HEK293 (cell line): ENCODE measurements around the gene LRRC8C.

Experiments
- CTCF ChIP-seq: fragments of 450-650 bp; formaldehyde crosslinking; IDR thresholded peaks from 2 replicates; pipeline ENCODE4 v1.5.1; 2016; ENCODE audit warnings: missing biosample characterization, missing genetic modification characterization
- GLIS2 ChIP-seq: fragments of 450-650 bp; formaldehyde crosslinking; IDR thresholded peaks from 2 replicates; pipeline ENCODE4 v1.5.1; 2016; ENCODE audit warnings: missing biosample characterization, missing genetic modification characterization
- REST ChIP-seq: fragments of 450-650 bp; formaldehyde crosslinking; IDR thresholded peaks from 2 replicates; pipeline ENCODE4 v1.5.1; 2016; ENCODE audit warnings: missing biosample characterization, missing genetic modification characterization
- YY2 ChIP-seq: fragments of 450-650 bp; formaldehyde crosslinking; IDR thresholded peaks from 2 replicates; pipeline ENCODE4 v1.5.1; 2016; ENCODE audit warnings: missing biosample characterization, missing genetic modification characterization
- ZNF121 ChIP-seq: fragments of 450-650 bp; formaldehyde crosslinking; IDR thresholded peaks from 2 replicates; pipeline ENCODE4 v1.5.1; 2016; ENCODE audit warnings: missing biosample characterization, missing genetic modification characterization
- ZNF645 ChIP-seq: fragments of 450-650 bp; formaldehyde crosslinking; IDR thresholded peaks from 2 replicates; pipeline ENCODE4; 2016; ENCODE audit warnings: missing biosample characterization, missing genetic modification characterization

- TF ChIP-seq GLIS2 (tag by site-specific recombination) (no peak), CTCF (tag by site-specific recombination) (no peak), REST (no peak), ZNF645 (tag by site-specific recombination) (no peak), ZNF121 (tag by site-specific recombination) (no peak), YY2 (tag by site-specific recombination) (no peak)
Observed at GRCh38 chr1:89611721-89612120, 21.2 kb upstream of the LRRC8C start.
